Adrenal gland (tissue), 5 donors: ENCODE measurements around the gene CMC2.

Experiments used
- POLR2A ChIP-seq, 2 donors: fragments of 450-650 bp; IDR thresholded peaks; one replicate each; pipeline ENCODE4 v1.6.1; 2017; ENCODE audit warnings: antibody characterized with exemption in 2 of 2, mild to moderate bottlenecking in 2 of 2, moderate library complexity in 1 of 2
- TF ChIP-seq, protein P1 (sequence below), 6 experiments: fragments of 450-650 bp in 4 of 6; fragments of 200-600 bp in 2 of 6; sonication (generic) in 1 of 6; IDR thresholded peaks; 1 replicate in 5 of 6; 2 replicates in 1 of 6; pipeline versions ENCODE4 v1.5.1 to v1.8.0; 2016 to 2021; ENCODE audit warnings: antibody characterized with exemption in 6 of 6, mild to moderate bottlenecking in 2 of 6, moderate library complexity in 1 of 6
- donor health status: DM: no; HTN: no; CAD: no.

DNA sequence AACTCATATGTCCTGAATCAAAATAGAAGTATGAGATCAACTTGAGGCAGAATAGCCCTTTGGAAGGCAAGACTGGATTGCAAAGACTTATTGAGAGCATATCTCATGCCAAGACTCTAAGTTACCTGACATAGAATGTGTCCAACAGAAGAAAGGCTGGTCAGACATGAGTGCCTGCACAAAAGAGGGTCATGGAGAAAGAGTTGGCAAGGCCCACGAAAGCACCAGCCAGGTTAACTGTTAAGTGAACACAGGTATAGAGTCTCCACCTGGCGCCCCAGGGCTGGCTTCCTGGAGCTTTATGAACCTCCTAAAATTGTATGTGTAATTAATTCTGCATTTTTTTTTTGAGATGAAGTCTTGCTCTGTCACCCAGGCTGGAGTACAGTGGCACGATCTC lies 71.0 kb downstream of the CMC2 start:
- TF ChIP-seq POLR2A (IDR thresholded peaks at IDR 0.05) = no peak
- TF ChIP-seq, protein P1, sequence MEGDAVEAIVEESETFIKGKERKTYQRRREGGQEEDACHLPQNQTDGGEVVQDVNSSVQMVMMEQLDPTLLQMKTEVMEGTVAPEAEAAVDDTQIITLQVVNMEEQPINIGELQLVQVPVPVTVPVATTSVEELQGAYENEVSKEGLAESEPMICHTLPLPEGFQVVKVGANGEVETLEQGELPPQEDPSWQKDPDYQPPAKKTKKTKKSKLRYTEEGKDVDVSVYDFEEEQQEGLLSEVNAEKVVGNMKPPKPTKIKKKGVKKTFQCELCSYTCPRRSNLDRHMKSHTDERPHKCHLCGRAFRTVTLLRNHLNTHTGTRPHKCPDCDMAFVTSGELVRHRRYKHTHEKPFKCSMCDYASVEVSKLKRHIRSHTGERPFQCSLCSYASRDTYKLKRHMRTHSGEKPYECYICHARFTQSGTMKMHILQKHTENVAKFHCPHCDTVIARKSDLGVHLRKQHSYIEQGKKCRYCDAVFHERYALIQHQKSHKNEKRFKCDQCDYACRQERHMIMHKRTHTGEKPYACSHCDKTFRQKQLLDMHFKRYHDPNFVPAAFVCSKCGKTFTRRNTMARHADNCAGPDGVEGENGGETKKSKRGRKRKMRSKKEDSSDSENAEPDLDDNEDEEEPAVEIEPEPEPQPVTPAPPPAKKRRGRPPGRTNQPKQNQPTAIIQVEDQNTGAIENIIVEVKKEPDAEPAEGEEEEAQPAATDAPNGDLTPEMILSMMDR (IDR thresholded peaks at IDR 0.05) = no peak
